Fibroblast of the conjunctiva (primary cell): ENCODE data around the gene SYNM.

Experiments
- DNase-seq: peaks from one replicate; pipeline ENCODE4 v3.0.0-alpha.2; 2010; ENCODE audit warnings: low read depth

The SYNM gene

DNA sequence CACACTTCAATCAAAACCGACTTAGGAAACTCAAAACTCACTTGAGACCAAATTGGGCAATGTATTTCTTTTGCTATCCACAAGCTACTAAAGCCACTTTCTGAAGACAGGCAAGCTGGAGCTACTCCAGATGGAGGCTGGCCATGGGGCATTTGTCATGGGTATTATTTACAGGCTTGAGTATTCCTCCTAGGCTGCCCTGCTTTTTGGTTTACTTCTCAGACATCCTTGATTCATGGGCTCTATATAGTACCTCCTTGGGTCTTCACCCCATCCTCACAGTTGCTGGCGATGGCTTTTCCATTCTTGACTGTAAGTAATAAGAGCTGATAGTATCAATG, 18.6 kb upstream of the SYNM start:
- no peak for DNase-seq

DNA sequence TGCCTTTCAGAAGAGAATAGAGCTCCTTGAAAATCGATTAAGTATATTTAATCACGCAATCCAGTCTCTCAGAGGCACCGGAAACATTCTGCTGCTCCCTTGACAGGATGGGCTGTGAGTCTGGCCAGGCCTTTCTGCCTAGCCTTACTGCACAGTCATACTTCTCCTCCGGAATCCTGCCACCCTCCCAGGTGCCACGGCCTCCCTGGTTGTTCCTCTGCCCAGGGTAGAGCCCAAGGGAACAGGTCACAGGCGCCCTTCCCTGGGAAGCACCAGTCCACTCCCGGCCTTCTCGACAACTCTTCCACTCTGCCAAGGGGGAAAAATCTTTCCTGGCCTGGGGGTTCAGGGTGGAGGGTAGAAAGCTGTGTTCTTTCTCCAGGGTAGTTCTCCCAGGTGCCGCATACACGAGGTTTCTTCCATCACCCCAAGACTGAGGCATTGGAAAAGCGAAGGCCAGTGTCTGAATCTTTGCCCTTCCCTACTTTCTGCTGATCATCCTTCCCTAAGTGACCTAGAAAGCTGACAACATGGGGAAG, 17.4 kb upstream of the SYNM start:
- no peak for DNase-seq

DNA sequence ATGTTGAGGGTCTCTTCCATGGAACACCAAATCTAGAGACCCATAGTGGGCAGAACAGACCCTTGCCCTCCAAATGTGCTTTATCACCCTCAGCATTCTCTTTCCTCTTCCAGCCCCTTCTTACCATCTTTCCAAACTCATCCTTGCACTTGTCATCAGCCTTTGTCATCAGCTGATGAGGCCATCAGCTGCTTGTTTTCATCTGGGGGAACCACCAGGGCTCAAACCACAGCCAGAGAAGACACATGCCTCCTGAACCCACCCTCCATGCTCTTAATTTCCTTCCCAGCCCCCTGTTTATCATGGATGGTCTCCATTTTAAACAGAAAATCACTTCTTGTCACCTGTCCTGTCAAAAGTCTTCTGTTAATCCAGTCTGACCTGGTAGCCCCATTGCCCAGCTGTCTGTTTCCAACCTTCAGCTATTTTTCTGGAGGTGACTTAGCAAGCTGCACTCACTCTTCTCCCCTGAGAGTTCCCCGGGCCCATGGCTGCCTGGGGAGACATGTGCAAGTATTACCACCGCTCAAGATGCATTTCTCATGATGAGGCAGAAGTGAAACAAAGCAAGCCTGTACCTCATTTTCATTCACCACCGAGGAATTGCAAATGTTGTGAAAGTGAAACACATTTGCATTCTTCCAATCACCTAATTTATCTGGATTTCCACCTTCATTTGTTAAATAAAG, 14.7 kb upstream of the SYNM start:
- no peak for DNase-seq

DNA sequence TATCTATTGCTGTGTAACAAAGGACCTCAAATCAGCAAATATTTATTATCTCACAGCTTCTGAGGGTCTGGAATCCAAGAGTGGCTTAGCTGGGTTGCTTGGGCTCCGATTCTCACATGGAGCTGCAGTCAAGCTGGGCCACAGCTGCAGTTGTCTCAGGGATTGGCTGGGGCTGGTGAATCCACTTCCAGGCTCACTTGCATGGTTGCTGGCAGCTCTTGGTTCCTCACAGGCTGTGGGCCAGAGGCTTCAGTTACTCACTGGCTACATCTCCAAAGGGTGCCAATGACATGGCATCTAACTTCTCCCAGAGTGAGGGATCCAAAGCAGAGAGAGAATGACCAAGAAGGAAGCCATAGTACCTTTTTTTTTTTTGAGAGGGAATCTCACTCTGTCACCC, 13.9 kb upstream of the SYNM start:
- DNase-seq: no peak

DNA sequence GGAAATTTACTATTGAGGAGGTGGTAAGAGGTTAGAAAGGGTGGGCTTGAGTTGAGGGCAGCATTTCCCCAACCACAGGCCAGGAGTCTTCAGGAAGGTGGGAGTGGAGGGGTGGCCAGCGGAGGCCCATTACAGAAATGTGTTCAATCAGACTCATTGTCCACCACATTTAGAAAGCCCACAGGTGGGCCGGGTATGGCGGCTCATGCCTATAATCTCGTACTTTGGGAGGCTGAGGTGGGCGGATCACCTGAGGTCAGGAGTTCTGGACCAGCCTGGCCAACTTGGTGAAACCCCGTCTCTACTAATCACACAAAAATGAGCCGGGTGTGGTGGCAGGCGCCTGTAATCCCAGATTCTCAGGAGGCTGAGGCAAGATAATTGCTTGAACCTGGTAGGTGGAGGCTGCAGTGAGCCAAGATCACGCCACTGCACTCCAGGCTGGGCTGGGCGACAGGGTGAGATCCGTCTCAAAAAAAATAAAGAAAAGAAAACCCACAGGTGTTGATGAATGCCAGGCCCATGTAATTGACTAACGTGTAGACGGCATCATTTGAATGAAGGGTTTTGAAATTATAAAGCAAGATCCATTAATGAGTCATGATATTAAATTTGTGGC, 12.2 kb upstream of the SYNM start:
- DNase-seq: no peak

DNA sequence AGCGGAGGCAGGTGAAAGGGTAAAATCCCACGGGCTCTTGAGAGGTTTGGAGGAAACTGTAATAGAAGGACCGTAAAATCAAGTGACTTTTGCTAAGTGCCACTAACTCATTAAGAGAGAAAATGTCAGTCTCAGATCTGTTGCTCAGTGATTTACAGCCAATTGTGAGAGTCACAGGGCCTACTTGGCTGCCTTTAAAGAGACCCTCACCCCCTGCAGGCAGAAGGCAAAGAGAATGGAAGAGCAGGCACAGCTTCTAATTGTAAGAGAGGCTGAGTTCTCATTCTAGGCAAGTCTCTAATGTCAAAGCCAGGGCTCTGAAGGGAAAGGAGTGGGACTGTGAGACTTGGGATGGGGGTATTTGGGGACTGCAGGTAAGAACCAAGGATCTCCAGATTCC, 9.3 kb upstream of the SYNM start:
- no peak for DNase-seq

DNA sequence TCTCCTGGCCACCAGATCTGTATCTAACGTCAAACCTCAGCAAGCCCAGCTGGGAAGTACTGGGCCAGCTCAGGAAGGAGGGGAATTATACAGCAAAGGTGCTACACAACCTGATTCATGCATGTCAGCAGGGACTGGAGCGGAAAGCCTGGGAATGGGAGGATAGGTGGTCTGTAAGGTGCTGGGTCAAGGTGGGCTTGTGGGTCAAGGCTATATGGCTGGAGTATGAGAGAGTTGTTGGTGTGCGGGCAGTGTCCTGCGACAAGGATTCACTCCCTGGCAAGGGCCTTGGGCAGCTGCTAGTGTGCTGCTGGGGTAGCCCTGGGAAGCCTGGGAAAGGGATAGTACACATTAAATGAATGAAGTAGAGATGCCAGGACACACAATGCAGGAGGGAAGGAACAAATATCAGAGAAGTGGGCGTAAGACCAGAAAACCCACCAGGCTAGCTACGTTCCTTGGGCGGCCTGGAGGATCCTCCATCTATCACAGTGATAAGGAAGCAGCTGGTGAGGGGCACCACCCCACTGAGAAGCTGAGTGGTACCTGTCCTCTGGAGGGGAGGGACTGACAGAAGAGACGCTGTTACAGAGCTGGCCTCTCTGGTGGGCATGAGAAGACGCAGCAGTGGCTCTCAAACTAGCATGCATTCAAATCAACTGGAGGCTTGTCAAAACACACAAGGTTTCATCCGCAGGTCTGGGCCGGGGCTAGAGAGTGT, 8.5 kb upstream of the SYNM start:
- no peak for DNase-seq

DNA sequence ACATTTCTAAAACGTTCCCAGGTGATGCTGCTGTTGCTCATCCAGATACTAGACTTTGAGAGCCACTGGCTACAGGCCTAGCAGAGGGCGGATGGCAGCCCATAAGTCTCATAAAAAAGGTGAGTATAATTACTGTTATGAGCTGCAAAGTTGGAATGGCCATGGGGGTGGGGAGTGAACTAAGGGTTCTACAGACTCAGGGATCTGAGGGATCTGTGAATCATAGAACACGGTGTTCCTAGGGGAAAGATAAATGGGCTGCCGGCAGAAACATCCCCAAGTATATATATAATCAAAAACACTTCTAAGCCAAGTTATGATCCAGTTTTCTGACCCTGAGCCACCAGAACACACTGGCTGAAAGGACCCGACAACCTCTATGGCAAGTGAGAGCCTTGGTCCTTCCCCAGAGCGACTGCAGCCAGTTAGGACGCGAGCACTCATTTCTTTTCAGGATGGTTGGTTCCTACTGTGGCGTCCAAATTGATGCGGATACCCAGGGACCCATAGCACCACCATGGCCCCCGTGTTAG, 7.9 kb upstream of the SYNM start:
- DNase-seq: no peak

DNA sequence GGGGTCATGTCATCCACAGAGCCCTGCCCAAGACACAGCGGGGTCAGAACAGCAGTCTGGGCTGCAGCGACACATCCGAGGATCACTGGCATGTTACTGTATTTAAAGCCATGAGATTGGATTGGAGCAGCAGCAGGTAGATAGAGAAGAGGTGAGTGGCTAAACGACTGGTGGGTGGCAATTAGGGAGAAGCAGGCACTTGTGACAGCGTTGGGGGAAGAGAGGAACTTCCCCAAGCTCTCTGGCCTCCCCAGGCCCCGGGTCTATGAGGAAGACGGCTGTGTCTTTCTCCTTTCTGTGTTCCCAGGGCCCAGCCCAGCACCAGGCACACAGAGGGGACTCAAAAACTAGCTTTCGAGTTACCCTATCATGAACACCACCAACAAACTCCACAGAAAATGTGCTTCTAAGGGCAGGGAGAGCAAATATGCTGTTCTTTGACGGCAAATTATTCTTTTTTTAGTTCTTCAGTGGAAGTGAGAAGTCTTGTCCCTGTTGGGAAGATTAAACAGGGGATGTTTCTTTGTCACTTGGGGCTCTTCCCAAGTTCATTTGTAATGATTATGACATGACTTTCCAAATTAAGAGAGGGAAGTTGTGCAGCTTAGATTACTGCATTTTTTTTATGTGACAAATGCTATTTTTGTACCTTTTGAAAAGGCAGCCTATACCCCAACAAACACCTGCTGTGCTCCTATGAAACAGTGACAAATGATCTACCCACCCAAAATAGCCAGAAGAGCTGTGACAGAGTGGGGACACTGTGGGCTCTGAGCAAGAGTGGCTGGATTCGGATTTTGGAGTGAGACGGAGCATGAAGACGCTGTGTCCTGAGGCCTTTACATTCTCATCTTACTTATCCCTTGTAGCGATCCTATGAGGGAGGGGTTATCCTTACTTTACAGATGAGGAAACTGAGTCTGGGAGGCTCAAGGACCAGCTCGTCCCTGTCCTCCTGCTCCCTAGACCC, 7.2 kb upstream of the SYNM start:
- DNase-seq: no peak

DNA sequence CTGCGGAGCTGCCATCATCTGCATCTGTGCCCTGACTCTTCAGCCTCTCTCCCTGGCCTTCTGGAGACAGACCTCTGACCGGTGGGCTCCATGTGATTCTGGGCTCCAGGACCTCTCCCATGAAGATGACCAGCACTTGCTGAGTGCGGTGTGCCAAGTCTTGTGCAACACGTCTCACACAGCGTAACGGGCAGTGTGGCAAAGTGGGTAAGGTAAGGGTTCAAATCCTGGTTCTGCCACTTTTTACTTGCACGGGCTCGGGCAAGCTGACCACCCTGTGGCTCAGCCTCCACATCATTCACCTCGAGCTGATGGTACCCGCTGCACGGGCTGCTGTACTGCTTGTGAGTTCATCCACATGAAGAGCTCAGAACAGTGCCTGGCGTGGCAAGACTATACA, 6.5 kb upstream of the SYNM start:
- no peak for DNase-seq

DNA sequence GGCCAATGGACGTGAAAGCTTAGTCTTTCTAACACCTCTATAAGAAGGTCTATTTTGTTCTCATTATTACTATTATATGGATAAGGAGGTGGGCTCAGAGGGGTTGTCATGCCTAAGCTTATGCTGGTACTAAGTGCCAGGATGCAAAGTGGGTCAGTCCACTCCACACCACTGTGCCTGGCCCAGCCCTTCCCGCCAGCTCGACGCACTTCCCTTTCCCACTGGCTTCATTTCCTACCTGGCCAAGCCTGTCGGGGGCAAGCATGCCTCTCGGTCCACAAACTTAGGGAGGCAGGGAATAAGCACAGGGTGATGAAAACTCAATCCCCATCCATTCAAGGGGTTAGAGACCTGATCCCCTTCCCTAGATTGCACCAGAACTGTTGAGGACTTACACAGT, 5.9 kb upstream of the SYNM start:
- no peak for DNase-seq

DNA sequence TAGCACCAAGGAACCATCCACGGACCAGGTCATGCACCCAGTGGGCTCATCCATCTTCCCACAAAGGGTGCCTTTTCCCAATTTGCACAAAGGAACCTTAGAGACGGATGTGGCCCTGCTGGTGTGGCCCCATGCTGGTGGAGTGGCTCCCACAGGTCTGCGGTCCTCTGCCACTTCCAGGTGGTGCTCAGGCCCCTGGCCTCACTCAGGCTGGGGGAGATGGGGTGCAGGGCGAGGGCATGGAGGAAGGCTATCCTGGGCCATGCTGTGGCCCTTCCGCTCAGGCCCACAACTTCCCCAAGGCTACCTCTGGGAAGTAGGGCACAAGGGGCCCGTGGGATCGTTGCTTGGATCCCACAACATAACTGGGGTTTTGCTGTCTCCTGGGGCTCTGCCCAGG, 5.2 kb upstream of the SYNM start:
- no peak for DNase-seq

DNA sequence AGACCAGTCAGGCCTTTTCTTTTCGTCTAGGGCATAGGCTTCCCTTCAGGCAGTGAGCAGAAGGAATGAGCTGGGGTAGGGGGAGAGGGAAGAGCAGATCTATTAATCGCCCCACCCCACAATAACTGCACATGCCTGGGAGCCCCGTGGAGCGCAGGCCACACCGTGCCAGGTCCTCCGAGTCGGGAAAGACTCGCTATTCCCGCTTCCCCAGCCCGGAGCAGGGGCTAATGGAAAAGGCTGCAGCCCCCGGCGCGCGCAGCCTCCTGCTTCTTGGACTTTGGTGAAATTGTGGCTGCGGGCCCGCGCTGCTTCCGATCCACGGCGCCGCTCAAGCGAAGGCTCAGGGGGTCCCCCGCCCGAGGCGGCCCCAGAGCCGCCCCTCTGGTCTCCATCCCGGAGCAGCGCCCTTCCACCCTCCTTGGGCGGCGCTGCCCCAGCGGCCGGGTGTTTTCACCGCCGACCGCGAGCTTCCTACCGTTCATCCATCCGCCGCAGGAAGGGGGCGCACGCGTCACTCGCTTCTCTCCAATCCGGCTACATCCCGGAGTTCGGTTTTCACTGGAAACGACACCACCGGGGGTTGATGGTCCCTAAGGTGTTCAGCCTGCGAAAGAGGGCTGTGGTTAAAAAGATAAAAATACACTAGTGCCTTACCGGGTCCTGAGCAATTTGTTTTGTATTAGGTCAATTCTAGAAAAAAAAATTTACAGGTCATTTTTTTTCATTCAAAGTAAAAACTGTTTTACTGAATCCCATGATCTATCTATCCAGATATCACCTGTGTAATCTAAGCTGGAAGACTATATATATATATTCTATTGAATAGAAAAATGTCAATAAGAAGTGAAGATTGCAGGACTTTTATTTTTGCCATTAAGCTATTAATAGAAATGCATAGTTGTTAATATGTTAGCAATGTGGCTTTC, 4.4 kb upstream of the SYNM start:
- peak; percentile 30 for DNase-seq

DNA sequence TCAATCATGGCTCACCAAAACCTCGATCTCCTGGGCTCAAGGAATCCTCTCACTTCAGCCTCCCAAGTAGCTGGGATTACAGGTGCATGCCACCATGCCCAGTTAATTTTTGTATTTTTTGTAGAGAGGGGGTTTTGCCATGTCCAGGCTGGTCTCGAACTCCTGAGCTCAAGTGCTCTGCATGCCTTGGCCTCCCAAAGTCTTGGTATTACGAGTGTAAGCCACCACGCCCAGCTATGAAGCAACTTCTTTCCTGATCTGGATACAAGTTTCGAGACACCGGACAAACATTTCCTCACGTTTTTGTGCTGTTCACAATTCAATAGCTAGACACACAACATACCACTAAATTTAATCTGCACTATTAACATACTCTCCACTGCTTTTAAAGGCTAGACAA, 3.4 kb upstream of the SYNM start:
- DNase-seq: no peak

DNA sequence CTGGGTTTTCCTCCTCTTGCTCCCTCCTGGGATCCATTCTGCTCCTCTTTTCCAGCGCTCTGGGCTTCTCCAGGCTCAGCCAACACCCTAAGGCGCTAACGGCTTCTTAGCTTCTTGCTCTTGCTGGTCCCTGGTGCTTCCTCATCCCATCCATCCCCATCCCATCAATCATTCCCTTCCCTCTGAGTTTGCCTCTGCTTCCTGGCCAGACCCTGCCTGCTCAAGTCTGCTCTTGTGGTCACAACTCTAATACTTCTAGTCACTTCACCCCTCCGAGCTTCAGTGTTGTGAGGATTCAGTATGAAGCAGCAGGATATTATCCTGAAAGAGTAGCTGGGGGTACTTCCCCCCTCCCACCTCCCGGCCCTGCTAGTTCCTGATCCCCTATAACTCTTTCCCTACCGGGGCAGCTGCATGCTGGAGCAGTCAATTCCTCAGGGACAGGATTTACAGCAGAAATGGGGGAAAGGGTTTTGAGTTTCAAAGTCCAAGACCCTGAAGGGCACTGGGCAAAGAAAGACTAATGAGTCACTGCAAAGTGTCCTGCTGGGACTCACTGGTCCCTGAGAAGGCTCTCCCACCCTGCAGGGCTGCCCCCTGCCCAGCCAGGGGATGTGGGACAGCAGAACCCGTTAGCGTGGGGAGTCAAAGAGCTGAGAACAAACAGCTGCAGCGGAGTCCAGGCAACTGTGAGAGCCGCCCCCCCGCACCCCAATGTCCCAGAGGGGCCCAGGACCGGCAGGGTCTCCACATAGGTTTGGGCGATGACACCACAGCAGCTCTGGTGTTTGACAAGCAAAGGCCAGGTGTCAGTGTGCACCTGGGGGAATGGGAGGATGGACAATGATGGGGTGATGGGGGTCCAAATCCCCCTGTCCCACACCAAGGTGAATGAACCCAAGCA, 2.3 kb upstream of the SYNM start:
- DNase-seq: no peak

DNA sequence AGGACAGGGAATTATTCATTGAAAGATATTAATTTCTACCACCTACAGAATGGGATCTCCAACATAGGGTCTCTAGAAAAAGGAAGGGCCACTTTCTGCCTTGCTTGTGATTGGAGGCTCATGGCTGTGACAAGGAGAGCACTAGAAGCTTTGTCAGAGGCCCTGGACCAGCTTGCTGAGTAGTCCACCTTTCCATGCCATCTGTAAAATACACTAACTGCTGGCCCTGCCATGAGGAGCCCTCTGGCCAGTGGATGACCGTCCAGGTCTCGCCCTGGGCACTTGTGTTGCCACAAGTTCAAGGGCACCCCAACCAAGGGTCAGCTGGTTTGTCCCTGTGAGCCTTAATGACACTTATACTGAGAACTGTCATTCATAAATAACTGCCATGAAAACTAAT, 1.6 kb upstream of the SYNM start:
- DNase-seq: no peak

DNA sequence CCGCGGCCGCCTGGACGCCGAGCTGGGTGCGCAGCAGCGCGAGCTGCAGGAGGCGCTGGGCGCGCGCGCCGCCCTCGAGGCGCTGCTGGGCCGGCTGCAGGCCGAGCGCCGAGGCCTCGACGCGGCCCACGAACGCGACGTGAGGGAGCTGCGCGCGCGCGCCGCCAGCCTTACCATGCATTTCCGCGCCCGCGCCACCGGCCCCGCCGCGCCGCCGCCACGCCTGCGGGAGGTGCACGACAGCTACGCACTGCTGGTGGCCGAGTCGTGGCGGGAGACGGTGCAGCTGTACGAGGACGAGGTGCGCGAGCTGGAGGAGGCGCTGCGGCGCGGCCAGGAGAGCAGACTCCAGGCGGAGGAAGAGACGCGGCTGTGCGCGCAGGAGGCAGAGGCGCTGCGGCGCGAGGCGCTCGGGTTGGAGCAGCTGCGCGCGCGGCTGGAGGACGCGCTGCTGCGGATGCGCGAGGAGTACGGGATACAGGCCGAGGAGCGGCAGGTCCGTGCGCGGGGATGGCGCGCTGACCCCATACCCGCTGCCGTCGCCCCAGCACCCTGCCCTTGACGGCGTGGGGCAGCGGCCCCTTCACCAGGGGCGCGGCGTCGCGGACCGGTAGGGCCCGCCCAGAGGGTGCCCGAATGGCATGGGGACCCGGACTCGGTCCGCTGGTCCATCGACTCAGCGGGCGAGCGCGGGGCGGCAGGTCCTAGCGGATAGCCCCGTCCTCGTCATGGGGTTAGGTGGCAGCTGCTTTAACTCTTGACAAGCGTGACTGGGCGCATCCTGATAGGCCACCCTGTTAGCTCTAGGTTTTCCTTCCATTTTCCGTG, 848 bp downstream of the SYNM start:
- no peak for DNase-seq

DNA sequence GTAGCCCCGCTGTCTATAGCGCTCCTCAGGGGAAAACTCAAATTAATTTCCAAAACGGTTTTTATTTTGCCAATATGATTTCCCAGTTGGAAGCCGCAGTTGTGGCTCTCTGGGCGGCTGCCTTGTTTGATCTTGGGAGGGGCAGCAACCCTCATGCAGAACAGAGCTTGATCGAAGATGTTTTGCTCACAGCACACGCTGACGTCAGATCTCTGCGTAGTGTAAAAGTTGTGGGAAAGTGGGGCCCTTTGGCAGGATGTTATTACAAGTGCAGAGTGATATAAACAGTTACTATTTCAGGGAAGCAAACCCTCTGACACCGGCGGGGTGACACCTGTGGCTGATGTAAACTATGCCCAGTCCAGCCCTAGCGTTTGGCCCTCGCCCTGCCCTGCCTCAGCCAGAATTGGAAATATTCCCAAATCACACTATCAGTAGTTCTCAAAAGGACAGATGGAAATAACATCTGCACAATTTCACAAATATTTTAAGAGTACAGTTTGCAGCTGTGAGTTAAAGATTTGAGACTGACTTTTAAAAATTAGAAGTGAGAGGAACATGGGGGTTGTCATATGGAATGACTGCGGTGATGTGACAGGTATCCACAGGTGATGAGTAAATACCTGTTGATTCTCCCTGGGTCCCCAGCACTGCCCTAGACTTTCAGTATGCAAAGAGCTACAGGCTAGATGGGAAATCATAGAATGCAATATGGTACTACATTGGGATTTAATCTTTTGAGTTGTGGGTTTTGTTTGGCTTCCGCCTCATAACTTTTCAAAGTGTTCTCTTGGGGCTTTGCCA, 1.7 kb downstream of the SYNM start:
- no peak for DNase-seq
